ENCODE data around the gene PVR.
"Not testable (repeated sequence)": the region's sequence is repeated elsewhere in the genome, so short reads cannot be mapped to it uniquely, and the experiment has no call there.

The PVR gene

DNA sequence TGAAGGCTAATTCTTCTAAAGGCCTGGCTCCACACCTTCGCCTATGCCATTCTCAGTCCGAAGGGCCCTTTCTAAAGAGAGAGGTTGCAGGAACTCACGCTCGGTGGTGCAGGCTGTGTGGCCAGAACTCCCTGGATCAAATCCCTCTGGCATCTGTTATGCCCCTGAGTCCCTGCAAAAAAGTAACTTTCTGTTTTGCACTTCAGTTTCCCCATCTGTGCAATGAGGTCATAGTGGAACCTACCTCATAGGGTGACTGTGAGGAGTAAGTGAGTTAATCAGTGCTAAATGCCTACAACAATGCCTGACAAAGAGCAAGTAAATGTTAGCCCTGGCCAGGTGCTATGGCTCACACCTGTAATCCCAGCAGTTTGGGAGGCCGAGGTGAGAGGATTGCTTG is 23.0 kb upstream of the PVR start:
- DNase-seq, result no peak

DNA sequence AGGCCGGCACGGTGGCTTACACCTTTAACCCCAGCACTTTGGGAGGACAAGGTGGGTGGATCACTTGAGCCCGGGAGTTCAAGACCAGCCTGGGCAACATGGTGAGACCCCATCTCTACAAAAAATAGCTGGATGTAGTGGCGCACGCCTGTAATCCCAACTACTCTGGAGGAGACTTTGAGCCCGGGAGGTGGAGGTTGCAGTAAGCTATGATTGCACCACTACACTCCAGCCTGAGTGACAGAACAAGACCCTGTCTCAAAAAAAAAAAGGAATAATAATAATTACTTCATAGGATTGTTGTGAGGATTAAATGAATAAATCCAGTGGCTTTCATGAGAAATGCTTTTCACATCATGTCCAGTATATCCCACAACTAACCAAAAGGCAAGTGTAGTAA is 22.3 kb upstream of the PVR start:
- no peak for DNase-seq

DNA sequence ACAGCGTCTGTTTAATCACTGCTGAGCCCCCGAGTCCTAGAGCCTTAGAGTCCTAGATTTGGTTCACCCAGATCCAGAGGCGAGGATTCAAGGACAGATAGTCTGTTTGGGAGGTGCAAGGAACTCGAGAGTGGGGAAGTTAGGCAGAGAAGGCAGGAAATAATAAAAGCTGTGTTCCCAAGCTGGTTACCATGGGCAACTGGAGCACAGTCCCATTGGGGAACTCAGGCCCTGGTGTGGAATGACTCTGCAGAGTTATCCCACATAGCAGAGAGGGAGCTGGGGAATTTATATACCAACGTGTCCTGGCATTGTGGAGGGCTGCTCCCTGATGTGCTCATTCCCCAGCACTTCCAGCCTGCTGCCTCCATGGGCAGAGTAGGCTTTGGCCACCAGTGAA is 20.6 kb upstream of the PVR start:
- DNase-seq, result no peak

DNA sequence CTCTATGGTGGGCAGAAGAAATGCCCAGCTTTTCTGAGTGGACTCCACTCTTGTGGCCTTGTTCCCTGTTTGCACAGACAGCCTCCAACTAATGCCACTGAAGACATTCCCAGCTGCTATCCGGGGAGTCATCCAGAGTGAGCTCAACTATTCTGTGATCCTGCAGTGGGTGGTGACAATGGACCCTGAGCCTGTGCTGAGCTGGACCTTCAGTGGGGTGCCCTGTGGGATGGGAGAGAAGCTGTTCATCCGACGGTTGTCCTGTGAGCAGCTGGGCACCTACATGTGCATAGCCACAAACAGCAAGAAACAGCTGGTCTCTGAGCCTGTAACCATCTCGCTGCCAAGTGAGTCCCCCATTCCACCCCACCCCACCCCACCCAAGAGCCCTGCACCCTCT is 20.1 kb upstream of the PVR start:
- DNase-seq, result no peak

DNA sequence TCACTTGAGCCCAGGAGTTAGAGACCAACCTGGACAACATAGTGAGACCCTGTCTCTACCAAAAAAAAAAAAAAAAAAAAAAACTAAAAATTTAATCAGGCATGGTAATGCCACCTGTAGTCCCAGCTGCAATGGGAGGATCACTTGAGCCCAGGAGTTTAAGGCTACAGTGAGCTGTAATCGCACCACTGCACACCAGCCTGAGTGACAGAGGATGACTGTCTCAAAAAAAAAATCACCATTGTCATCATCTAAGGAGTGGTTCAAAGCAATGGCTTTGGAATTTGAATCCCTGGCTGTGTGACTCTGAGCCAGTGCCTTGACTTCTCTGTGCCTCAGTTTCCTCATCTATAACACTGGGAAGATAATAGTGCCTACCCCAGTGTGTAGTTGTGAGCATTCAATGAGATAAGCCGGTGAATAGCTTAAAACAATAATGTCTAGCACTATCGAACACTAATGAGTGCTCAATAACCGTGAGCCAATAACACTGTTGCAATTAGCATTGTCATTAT is 18.8 kb upstream of the PVR start:
- DNase-seq, result no peak

DNA sequence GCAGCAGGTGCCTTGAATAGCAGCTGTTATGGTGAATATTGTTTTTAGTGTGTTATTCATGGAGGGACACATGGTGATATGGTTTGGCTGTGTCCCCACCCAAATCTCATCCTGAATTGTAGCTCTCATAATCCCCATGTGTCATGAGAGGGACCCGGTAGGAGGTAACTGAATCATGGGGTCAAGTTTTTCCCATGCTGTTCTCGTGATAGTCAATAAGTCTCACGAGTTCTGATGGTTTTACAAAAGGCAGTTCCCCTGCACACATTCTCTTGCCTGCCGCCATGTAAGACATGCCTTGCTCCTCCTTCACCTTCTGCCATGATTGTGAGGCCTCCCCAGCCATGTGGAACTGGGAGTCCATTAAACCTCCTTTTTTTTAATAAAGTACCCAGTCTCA is 18.1 kb upstream of the PVR start:
- DNase-seq, result not testable (repeated sequence)

DNA sequence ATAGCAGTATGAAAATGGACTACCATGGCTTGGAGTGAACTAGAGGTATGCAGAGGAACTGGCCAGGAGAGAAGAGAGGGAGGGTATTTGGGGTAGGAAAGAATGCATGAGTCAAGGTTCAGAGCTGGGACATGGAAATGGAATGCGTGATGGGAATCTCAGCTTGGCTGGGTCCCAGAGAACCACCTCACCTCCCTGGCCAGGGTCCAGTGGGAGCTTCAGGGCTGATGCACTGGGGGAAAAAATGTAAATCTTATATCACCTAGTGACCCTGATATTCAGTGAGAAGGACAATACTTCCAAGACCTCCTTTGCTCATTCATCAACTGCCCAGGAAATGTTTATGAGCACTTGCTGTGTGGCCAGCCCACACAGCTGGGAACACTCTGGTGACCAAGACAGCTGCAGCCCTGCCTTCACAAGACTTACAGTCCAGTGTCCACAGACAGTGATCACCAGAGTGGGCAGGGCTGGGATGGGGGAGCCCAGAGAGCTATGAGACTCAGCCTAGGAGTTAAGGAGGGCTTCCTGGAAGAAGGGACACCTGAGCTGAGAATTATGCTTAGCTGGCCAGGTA is 17.6 kb upstream of the PVR start:
- DNase-seq, result no peak

DNA sequence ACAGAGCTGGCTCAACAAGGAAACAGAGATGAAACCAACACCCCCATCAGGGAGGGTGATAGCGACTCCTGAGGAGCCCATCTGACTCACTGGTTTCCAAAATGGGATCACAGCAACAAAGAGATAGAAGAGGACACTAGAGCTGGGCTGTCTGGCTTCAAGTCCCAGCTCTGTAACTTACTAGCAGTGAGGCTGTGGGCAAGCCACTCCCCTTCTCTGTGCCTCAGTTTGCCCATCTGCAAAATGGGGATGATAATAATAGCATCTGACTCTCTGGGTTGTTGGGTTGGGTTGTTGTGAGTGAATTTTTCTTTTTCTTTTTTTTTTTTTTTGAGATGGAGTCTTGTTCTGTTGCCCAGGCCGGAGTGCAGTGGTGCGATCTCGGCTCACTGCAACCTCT is 16.1 kb upstream of the PVR start:
- DNase-seq, result no peak

DNA sequence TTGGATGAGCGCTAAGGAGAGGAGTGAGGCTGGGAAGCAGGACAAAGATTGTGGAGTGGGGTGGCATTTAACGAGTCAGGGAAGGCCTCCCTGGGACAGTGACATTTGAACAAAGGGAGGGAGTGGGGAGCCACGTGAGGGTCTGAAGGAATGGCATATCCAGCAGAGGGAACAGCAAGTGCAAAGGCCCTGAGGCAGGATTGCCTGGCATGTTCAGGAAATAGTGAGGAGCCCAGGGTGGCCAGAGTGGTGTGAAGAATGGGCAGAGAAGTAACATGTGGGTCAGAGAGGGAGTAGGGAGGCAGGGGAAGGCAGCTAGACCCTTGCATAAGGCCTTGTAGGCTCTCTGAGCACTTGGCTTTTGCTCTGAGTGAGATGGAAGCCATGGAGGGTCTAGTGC is 14.9 kb upstream of the PVR start:
- no peak for DNase-seq

DNA sequence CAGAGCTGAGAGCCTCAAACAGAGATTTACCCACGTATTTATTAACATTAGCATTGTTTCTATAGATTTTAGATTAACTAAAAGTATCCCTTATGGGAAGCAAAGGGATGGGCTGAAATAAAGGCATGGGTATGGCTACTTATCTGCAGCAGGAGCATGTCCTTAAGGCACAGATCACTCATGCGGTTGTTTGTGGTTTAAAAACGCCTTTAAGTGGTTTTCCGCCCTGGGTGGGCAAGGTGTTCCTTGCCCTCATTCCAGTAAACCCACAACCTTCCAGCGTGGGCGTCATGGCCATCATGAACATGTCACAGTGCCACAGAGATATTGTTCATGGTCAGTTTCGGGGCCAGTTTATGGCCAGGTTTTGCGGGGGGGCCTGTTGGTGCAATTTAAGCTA is 12.1 kb upstream of the PVR start:
- DNase-seq, result not testable (repeated sequence)

DNA sequence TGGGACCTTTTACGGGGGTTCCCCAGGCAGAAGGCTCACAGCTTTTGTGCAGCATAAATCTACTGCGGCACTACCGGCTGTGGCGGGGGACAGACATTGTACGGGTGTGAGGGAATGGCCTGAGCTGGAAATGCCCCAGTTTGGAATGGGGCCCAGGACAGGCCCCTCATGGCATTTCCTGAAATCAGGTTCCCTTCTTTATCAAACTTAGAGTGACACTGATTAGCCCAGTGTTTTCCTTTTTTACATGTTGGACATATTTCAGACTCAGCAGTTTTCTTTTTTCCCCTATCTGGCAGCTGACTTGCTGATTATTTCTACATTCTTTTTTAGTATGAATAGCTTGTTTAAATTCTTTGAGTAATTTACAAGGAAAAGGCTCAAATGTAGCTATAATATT is 9.7 kb upstream of the PVR start:
- DNase-seq, result not testable (repeated sequence)

DNA sequence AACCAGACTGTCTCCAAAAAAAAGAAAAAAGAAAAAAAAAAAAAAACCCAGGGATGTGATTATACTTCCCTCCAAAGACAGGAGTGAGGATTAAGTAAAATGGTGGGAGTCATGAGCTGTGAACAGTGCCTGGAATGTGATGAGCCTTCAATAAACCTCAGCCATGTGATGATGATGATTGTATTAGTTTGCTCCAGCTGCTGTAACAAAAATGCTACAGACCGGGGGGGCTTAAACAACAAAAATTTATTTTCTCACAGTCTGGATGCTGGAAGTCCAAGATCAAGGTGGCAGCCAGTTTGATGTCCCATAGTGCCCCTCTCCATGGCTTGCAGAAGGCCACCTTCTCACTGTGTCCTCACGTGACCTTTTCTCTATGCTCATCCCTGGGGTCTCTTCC is 8.9 kb upstream of the PVR start:
- DNase-seq, result no peak

DNA sequence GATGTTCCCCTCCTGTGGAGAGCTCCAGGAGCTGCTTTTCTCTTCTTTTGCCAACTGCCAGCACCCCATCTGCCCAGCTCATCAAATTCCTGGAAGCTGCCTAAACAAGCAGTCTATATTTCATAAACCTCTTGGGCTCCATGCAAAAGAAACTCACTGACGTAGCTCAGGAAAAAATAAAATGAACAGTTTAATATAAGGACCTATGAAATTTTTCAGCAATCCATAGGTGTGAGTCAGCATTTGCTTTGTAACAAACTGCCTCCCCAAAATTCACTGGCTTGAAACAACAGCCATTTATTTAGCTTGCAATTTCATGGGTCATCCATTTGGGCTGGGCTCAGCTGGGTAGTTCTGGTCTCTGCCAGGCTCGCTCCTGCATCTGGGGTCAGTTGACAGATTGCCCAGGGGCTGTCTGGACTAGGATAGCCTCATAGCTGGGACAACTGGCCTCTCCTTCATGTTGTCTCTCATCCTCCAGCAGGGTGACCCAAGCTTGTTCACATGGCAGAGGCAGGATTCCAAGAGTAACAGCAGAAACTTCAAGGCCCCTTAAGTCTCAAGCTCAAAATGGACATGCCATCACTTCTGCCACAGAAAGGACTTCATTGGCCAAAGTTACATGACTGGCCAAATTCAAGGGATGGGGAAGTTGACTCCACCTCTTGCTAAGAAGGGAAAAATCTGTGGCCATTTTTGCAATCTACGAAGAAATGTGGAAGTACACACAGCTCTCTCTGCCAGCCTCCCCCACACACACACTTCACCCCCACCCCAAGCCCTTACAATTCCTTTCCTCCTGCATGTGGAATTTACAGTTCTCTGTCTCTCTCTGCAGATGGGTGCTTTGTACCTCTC is 7.9 kb upstream of the PVR start:
- no peak for DNase-seq

DNA sequence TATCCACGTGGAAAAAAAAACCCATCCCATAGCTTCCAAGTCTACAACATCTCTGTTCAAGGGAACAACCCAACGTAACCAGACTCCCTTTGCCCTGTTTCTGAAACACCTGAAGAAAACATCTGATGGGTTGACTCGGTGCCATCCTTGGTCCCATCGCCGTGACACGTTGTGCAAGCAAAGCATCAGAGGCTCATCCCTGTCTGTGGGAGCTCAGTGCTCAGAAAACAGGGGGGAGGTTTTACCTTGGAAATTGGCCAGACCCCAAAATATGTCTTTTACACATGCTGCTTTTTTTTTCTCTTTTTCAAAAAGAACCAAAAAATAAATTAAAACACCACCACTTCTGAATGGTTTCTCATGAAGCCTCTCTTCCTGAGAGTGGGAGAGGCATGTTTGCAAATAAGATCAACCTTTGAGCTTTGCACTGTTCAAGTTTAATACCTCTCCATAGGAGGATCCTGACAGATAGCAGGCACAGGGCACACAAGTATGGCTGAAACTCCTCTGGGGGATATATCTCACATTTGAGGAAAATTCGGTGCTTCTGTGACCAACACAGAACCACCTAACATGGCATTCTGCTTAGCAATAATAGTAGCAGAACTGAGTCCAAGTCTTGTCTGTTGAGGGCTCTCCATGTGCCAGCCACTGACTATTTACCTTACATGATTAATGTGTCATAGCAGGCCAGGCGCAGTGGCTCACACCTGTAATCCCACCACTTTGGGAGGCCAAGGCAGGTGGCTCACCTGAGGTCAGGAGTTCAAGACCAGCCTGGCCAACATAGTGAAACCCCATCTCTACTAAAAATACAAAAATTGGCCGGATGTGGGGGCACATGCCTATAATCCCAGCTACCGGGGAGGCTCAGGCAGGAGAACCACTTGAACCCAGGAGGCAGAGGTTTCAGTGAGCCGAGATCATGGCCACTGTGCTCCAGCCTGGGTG is 7.0 kb upstream of the PVR start:
- no peak for DNase-seq

DNA sequence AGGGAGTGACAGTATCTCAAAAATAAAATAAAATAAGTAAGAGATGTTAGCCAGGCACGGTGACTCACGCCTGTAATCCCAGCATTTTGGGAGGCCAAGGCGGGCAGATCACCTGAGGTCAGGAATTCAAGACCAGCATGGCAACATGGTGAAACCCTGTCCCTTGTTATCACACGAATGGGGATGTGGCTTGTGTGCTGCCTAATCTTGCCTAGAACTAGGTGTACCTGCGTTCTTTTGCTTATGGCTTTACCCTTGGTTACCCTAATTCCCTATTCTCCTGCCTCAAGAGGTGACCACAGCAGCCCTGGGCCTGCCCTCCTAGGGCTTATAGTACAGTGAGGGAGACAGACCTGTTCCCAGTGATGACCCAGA is 6.3 kb upstream of the PVR start:
- no peak for DNase-seq

DNA sequence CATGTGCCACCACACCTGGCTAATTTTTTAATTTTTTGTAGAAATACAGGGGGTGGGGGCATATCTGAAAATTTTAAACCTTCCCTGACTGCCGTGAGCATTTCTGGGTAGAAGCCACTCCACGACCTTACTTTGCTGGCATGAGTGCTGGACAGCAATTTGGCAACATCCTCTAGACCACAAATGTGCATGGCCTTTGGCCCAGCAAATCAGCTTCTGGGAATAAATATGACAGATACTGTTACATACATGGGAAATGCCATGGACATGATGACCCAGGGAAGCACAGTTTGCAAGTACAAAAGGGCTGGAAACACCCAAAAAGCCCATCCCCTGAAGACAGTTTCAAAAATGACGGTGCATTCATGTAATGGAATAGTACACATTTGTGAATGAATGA is 3.2 kb upstream of the PVR start:
- DNase-seq, result no peak

DNA sequence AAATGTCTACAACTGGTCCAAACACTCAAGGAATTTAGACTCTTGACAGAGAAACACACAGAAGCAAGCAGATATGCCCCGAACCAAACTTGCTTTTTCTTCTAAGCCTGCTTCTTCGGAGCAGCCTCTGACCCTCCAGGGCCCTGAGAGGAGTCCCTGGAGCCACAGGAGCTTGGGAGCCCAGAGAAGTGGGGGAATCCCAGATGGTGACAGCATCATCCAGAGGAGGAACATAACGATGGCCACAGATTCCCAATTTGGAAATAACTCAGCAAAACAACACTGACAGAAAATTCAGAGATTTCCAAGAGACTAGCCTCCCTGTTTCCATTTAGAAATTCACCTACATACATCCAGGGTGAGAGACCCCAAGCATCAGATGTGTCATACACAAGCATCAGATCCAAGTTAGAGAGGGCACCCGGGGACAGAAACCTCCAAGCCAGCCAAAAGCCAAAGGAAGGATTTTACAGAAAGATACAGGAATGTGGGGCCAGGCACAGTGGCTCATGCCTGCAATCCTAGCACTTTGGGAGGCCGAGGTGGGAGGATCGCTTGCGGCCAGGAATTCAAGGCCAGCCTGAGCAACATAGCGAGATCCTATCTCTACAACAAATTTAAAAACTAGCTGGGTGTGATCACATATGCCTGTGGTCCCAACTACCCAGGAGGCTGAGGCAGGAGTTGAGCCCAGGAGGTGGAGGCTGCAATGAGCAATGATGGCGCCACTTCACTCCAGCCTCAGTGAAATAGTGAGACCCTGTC is 2.0 kb upstream of the PVR start:
- no peak for DNase-seq

DNA sequence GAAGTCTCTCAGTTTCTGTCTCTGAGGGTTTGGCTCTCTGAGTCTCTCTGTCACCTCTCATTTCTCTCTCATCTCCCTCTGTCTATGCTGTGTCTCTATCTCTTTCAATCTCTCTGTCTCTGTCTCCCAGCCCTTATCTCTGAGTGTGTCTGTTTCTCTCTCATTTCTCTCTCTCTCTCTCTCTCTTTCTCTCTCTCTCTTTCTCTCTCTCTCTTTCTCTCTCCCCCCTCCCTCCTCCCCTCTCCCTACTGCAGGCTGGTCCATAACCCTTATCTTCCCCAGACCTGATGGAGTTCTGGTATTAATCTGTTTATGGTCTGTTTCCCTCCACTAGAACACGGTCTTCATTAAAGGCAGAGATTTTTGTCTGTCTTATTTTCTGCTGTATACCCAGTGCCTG is 1.3 kb upstream of the PVR start:
- no peak for DNase-seq

DNA sequence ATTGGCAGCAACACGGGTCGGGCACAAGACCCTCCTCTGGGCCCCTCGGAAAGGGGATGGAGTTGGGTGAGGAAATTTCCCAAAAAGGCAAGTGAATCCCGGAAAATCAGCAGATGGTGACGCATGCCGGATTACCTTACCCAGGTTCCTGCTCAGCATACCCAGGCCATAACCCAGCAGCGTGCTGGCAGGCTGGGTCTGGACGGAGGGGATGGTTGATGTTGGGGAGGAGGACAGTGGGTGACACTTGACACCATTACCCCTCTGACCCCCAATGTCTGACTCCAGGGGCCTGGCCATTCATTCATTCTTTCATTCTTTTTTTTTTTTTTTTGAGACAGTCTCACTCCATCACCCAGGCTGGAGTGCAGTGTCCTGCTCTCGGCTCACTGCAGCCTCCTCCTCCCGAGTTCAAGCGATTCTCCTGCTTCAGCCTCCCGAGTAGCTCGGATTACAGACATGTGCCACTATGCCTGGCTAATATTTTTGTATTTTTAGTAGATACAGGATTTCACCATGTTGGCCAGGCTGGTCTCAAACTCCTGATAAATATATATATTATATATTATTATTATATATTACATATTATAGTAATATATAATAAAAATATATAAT is 799 bp downstream of the PVR start:
- no peak for DNase-seq

DNA sequence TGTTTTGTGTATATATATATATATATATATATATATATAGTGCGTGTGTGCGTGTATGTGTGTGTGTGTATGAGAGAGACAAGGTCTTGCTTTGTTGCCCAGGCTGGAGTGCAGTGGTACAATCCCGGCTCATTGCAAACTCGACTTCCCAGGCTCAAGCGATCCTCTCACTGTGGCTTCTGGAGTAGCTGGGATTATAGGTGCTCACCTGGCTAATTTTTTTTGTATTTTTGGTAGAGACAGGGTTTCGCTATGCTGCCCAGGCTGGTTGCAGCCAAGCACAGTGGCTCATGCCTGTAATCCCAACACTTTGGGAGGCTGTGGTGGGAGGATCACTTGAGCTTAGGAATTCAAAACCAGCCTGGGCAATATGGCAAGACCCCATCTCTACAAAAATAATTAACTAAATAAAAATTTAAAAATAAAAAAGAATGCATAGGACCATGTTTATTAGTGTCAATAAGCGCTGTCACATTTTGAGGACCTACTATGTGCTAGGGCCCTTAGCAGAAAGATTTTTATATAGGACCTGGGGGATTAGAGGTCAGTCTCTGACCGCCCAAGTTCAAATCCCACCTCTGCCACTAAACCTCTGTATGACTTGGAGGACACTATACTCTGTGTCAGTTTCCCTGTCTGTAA is 1.8 kb downstream of the PVR start:
- no peak for DNase-seq

DNA sequence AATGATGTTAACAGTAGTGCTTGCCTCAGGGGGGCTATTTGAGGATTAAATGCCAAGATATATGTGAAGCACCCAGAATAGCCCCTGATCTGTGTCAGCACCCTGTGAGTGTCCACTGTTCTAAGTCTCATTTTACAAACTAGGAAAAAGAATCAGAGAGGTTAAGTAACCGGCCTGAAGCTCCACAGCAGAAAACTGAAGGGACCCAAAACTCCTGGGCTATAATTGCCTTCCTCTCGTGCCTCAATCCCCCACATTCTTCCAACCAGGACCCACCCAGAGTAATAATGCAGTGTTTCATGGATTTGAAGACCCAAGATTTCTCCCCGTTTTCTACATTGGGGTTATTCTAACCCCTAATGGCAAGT is 2.3 kb downstream of the PVR start:
- DNase-seq, result no peak

DNA sequence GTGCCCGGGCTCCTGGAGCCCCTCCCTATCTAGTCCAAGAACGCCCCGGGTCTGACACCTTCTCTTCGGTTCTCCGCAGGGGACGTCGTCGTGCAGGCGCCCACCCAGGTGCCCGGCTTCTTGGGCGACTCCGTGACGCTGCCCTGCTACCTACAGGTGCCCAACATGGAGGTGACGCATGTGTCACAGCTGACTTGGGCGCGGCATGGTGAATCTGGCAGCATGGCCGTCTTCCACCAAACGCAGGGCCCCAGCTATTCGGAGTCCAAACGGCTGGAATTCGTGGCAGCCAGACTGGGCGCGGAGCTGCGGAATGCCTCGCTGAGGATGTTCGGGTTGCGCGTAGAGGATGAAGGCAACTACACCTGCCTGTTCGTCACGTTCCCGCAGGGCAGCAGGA is 3.4 kb downstream of the PVR start:
- no peak for DNase-seq
